ENCODE measurements around the gene FCRLB. TPM values are rescaled to one million over a fixed set of nuclear protein-coding genes. Genes with fewer than 3 reads are reported as not detected.

Gene FCRLB
- total and polyA plus RNA-seq, 9 of the 15 experiments (the other 6 are each of a cell fraction or from before 2014, with no cell fraction given): 0.20 to 4.6 (median 1.3) TPM

DNA sequence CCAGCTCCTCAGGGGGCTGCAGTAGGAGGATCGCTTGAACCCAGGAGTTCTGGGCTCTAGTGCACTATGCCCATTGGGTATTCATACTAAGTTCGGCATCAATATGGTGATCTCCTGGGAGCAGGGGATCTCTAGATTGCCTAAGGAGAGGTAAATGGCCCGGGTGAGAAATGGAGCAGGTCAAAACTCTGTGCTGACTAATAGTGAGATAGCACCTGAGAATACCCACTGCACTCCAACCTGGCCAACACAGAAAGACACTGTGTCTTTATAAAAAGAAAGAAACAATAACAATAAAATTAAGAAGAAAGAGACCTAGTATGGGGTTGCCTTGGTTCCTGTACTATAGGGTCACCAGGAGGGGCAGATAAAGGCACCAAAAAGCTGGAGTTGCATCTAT is 14.5 kb downstream of the FCRLB start:
- Histone ChIP-seq H3K4me1 (replicated peaks in 1 of 2; ENCODE audit: control insufficient read depth in 2 of 2, insufficient read depth in 2 of 2, low read length in 2 of 2) (peaks cover 12 to 40% of the 10 kb centered on the region in 2 experiments; a peak in 4 of 5 replicates), H3K27ac (ENCODE audit: extremely low read depth, low read depth, low read length) (no peak overlapping the region), H3K9ac (ENCODE audit: insufficient read depth in 1 of 2, low read depth in 2 of 2, low read length in 2 of 2) (no peak overlapping the region; a peak in 1 of 4 replicates), H3K9me1 (ENCODE audit: control insufficient read depth, insufficient read depth, low read length) (no peaks in the 10 kb centered on the region), H3K27me3 (ENCODE audit: control insufficient read depth in 2 of 2, insufficient read depth in 2 of 2, low read length in 2 of 2) (no peaks in the 10 kb centered on the region), H3K36me3 (ENCODE audit: control insufficient read depth, insufficient read depth, low read length) (no peaks in the 10 kb centered on the region), H3K4me3 (no peak overlapping the region), H3K4me2 (ENCODE audit: insufficient read depth, low read length) (no peak overlapping the region), H3K79me2 (ENCODE audit: control insufficient read depth, insufficient read depth, low read length) (no peaks in the 10 kb centered on the region), H4K20me1 (replicated peaks; ENCODE audit: control insufficient read depth, insufficient read depth, low read length) (no peaks in the 10 kb centered on the region), H3K9me3 (replicated peaks; ENCODE audit: control insufficient read depth, insufficient read depth, low read depth, low read length) (no peaks in the 10 kb centered on the region), H2AFZ (ENCODE audit: low read depth, low read length) (peak overlapping the region; percentile 68; the same call in 1 of the 2 replicates)
- in situ Hi-C loops (cut with MboI) (no loop called here), intact Hi-C loops (cut with micrococcal nuclease) (no loop called here)
- TF ChIP-seq MYNN (IDR thresholded peaks at IDR 0.05) (no peak), MYNN (CRISPR knock-in tag; IDR thresholded peaks at IDR 0.05) (no peak)
- ATAC-seq: no peak
- ChIA-PET POLR2A (no interaction called here), CTCF (ENCODE audit: low intra/inter-chr PET ratio) (no interaction called here)
- BruUV-seq (replicated peaks): no TSS peak
- 61% methylated on average over 3 of the region's 3 CpGs for WGBS (ENCODE audit: insufficient coverage, low coverage, missing lambda C conversion rate)
- FAIRE-seq: no peak
- no peak for DNase-seq (ENCODE audit: extremely low read depth in 1 of 4, low spot score in 3 of 4)

DNA sequence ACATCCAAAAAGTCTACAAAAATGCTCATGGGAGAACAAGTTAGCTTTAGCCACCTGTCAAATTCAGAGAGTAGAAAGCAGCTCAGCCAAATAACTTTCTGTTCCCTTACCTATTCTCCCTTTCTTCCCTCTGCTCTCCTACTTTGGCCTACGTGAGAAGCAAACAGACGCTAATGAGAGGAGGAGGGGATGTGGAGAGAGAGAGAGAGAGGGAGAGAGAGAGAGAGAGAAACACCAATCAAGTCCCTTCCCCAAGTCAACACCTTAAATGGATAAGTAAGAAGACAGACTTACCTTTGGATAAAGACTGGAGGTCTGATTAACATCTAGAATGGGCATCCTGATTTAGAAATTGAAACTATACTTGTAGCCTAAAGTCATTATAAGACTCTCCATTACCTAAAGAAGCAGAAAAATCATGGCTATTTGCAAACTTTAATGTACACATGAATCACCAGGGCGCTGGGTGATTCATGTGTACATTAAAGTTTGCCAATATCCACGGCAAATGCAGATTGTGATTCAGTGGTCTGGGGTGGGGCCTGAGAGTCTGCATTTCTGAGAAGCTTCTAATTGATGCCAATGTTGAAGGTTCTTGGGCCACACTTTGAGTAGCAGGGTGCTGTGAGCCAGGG is 15.1 kb downstream of the FCRLB start:
- Histone ChIP-seq H3K27me3 (ENCODE audit: control insufficient read depth in 2 of 2, insufficient read depth in 2 of 2, low read length in 2 of 2) (no peaks in the 10 kb centered on the region), H3K4me1 (replicated peaks in 1 of 2; ENCODE audit: control insufficient read depth in 2 of 2, insufficient read depth in 2 of 2, low read length in 2 of 2) (peaks cover 12 to 39% of the 10 kb centered on the region in 2 experiments; a peak in 4 of 5 replicates), H3K4me2 (ENCODE audit: insufficient read depth, low read length) (no peak overlapping the region), H3K9ac (ENCODE audit: insufficient read depth in 1 of 2, low read depth in 2 of 2, low read length in 2 of 2) (no peak overlapping the region), H3K4me3 (no peak overlapping the region), H3K9me1 (ENCODE audit: control insufficient read depth, insufficient read depth, low read length) (no peaks in the 10 kb centered on the region), H3K9me3 (replicated peaks; ENCODE audit: control insufficient read depth, insufficient read depth, low read depth, low read length) (no peaks in the 10 kb centered on the region), H3K27ac (ENCODE audit: extremely low read depth, low read depth, low read length) (no peak overlapping the region), H3K79me2 (ENCODE audit: control insufficient read depth, insufficient read depth, low read length) (no peaks in the 10 kb centered on the region), H2AFZ (ENCODE audit: low read depth, low read length) (peak overlapping the region; percentile 68), H4K20me1 (replicated peaks; ENCODE audit: control insufficient read depth, insufficient read depth, low read length) (no peaks in the 10 kb centered on the region), H3K36me3 (ENCODE audit: control insufficient read depth, insufficient read depth, low read length) (no peaks in the 10 kb centered on the region)
- ChIA-PET CTCF (ENCODE audit: low intra/inter-chr PET ratio) (no interaction called here), POLR2A (interaction anchor here (0.6 to 3.1 kb wide), 3 partner anchors 10 to 221 kb away, joined by 3 to 19 read pairs (median 3); no protein-coding TSS in a partner anchor)
- 42% methylated on average over 4 of the region's 4 CpGs for WGBS (ENCODE audit: insufficient coverage, low coverage, missing lambda C conversion rate)
- in situ Hi-C loops (cut with MboI) (no loop called here), intact Hi-C loops (cut with micrococcal nuclease) (no loop called here)
- peak; percentile 43; the same call in 1 of the 2 replicates for TF ChIP-seq FOSL1 (tag; conservative IDR thresholded peaks at IDR 0.05)
- TF ChIP-seq PRPF4 (IDR thresholded peaks at IDR 0.05; ENCODE audit: insufficient read depth, low read depth, low read length, poor library complexity, severe bottlenecking): no peak
- TF ChIP-seq ARNT (IDR thresholded peaks at IDR 0.05): 0 out of 4 replicates have a peak, but pooled peaks of 1 of the 2 experiments have one; percentile 42
- TF ChIP-seq TAF15 (IDR thresholded peaks at IDR 0.05; ENCODE audit: low read depth, low read length): no peak
- TF ChIP-seq KDM2B (CRISPR knock-in tag; IDR thresholded peaks at IDR 0.05): no peak
- ATAC-seq (no peak), DNase-seq (ENCODE audit: extremely low read depth in 1 of 4, low spot score in 3 of 4) (no peak), FAIRE-seq (no peak)
- BruUV-seq (replicated peaks): no TSS peak

Data from K562 (cell line).